K562 (cell line): Measurements from ENCODE around the gene ACKR3. TPM values are rescaled to one million over a fixed set of nuclear protein-coding genes. Genes with fewer than 3 reads are reported as not detected.

Source experiments
- ATAC-seq: fragments of 200-7000 bp; cut with Tn5 transposase; 3 replicates; pipeline ENCODE4 v1.9.1; 2020; ENCODE audit warnings: moderate library complexity
- BruUV-seq: library from RNA; stranded (reverse); fragments of 400-500 nt; replicated peaks from 2 replicates; lab custom pipeline; 2021; lab: Mats Ljungman, UMichigan
- CTCF ChIA-PET: fragments of 300-600 bp; formaldehyde crosslinking; extraction: SDS; loops from one replicate; lab custom pipeline; 2021; ENCODE audit warnings: low intra/inter-chr PET ratio; lab: Yijun Ruan, JAX
- POLR2A ChIA-PET: fragments of 300-600, 350-650 bp; sonication (Branson Sonifier 250); formaldehyde crosslinking; extraction: SDS; loops from one replicate; lab custom pipeline; 2021; ENCODE audit warnings: antibody characterized with exemption, inconsistent platforms; lab: Yijun Ruan, JAX
- DNase-seq, 4 experiments: peaks; one replicate each; pipeline versions ENCODE4 v3.0.0 to v3.0.0-alpha.2; 2011 to 2018; ENCODE audit warnings: low spot score in 3 of 4, mixed read lengths in 3 of 4; ENCODE audit errors: extremely low read depth in 1 of 4
- FAIRE-seq: peaks from 2 replicates; lab custom pipeline; 2011; peaks lifted over from hg19 to GRCh38; lab: Jason Lieb, UNC
- H2AFZ ChIP-seq: 2 replicates; pipeline ENCODE4 v1.6.0; 2011; ENCODE audit warnings: low read depth, low read length, control low read depth, inconsistent platforms
- H3K27ac ChIP-seq: fragments of 200-600 bp; 3 replicates; pipeline ENCODE4 v1.8.0; 2011; ENCODE audit warnings: low read depth, mild to moderate bottlenecking, control low read depth, inconsistent platforms, low read length, moderate library complexity, mixed read lengths; ENCODE audit errors: extremely low read depth
- H3K27me3 ChIP-seq, 2 experiments: fragments of 300-600 bp in 1 of 2; 2 replicates in 1 of 2; 3 replicates in 1 of 2; pipeline versions ENCODE4 v1.6.0 to v1.8.0; 2011; ENCODE audit warnings: inconsistent platforms in 2 of 2, low read length in 2 of 2, mild to moderate bottlenecking in 1 of 2, mixed read lengths in 1 of 2, moderate library complexity in 1 of 2; ENCODE audit not compliant: control insufficient read depth in 2 of 2, insufficient read depth in 2 of 2
- H3K36me3 ChIP-seq: fragments of 300-600 bp; 3 replicates; pipeline ENCODE4 v1.8.0; 2011; ENCODE audit warnings: mild to moderate bottlenecking, low read length, inconsistent platforms; ENCODE audit not compliant: control insufficient read depth, insufficient read depth
- H3K4me1 ChIP-seq, 2 experiments: fragments of 200-600 bp in 1 of 2; replicated peaks in 1 of 2; 2 replicates in 1 of 2; 3 replicates in 1 of 2; pipeline versions ENCODE4 v1.5.1 to v1.8.0; 2011; ENCODE audit warnings: inconsistent platforms in 2 of 2, low read length in 2 of 2, mild to moderate bottlenecking in 1 of 2, mixed read lengths in 1 of 2, moderate library complexity in 1 of 2; ENCODE audit not compliant: control insufficient read depth in 2 of 2, insufficient read depth in 2 of 2
- H3K4me2 ChIP-seq: 2 replicates; pipeline ENCODE4 v1.6.1; 2011; ENCODE audit warnings: low read length, control low read depth, inconsistent platforms, mixed read lengths; ENCODE audit not compliant: insufficient read depth
- H3K4me3 ChIP-seq: fragments of 200-600 bp; sonication (generic), shearing (Covaris generic); 2 replicates; pipeline ENCODE4 v1.5.1; 2016; ENCODE audit warnings: control low read depth, inconsistent platforms
- H3K79me2 ChIP-seq: fragments of 200-600 bp; 3 replicates; pipeline ENCODE4 v1.8.0; 2011; ENCODE audit warnings: low read length, inconsistent platforms; ENCODE audit not compliant: control insufficient read depth, insufficient read depth
- H3K9ac ChIP-seq, 2 experiments: 2 replicates each; pipeline versions ENCODE4 v1.6.0 to v1.6.1; 2011; ENCODE audit warnings: low read depth in 2 of 2, low read length in 2 of 2, control low read depth in 1 of 2, inconsistent platforms in 1 of 2, mild to moderate bottlenecking in 1 of 2, mixed read lengths in 1 of 2; ENCODE audit not compliant: insufficient read depth in 1 of 2
- H3K9me1 ChIP-seq: one replicate; pipeline ENCODE4 v1.6.0; 2011; ENCODE audit warnings: inconsistent platforms, mild to moderate bottlenecking, low read length, moderate library complexity; ENCODE audit not compliant: control insufficient read depth, insufficient read depth
- H3K9me3 ChIP-seq: replicated peaks from 2 replicates; pipeline ENCODE4 v1.5.1; 2011; ENCODE audit warnings: low read depth, low read length, inconsistent platforms; ENCODE audit not compliant: control insufficient read depth, insufficient read depth
- H4K20me1 ChIP-seq: replicated peaks from 2 replicates; pipeline ENCODE4 v1.6.1; 2011; ENCODE audit warnings: low read length, inconsistent platforms, mixed read lengths; ENCODE audit not compliant: control insufficient read depth, insufficient read depth
- WGBS: fragments of 100-300 bp; shearing (Covaris generic); methylation state at CpG from one replicate; pipeline ENCODE4 v1.1.6; 2016; ENCODE audit warnings: low coverage, mixed read lengths; ENCODE audit not compliant: insufficient coverage; ENCODE audit errors: missing lambda C conversion rate; 5-methylcytosine and 5-hydroxymethylcytosine counted together
- in situ Hi-C: fragments of 300-500 bp; cut with MboI; formaldehyde crosslinking; loops from 4 replicates; pipeline ENCODE4 v1.15.0; 2018; ENCODE audit warnings: inconsistent platforms, mixed read lengths
- intact Hi-C: fragments of 100-400 bp; cut with micrococcal nuclease; formaldehyde crosslinking; loops from 2 replicates; pipeline ENCODE4 v1.14.2; 2022
- polyA plus RNA-seq, 8 experiments: library from polyadenylated mRNA; depleted of rRNA in 4 of 8; stranded (reverse) in 5 of 8; unstranded in 3 of 8; fragments of >200 nt; fragmentation: Nextera tagmentation in 2 of 8; fragmentation: Illumina TruSeq in 1 of 8; extraction: Ambion mirVana in 2 of 8; extraction: Trizol in 1 of 8; gene quantifications; 2 replicates each; pipeline versions ENCODE4 v1.2.1 to v1.2.3, GENCODE V29; 2011 to 2014; ENCODE audit warnings: inconsistent platforms in 1 of 8, missing spikeins in 1 of 8
- total RNA-seq, 7 experiments: library from RNA; depleted of rRNA in 6 of 7; stranded (reverse); fragments of >200 nt in 6 of 7; fragmentation: Illumina TruSeq in 2 of 7; extraction: Trizol in 2 of 7; gene quantifications; 2 replicates each; pipeline versions ENCODE4 v1.2.1 to v1.2.3, GENCODE V29; 2011 to 2021; ENCODE audit warnings: low replicate concordance in 1 of 7
- TF ChIP-seq, protein P1 (sequence below): fragments of 450-650 bp; IDR thresholded peaks from 2 replicates; pipeline ENCODE4 v1.6.1; 2017; ENCODE audit warnings: antibody characterized with exemption

ACKR3 gene
- total and polyA plus RNA-seq, 9 of the 15 experiments (the other 6 are each of a cell fraction or from before 2014, with no cell fraction given) = 0.07 TPM; not detected in 8

DNA sequence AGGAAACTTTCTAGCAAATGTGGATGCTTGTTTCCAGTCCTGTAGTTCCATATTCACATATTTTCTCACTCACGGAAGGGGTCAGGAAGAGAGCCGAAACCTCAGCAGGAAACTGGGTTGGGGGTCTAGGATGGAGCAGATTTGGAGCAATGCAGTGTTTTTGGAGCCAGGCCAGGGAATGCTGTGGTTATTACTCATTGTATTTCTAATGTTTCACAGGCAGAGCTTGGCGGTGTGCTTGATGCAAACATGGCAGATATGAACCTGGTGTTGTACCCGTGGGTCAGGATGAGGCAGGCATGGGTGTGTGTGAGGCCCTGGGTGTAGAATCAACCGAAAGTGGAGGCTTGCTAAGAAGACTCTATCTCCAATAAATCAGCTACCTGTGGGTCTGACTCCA, 34.6 kb upstream of the ACKR3 start:
- no peaks in the 10 kb centered on the region for H3K79me2 ChIP-seq
- H2AFZ ChIP-seq = no peak overlapping the region

More for the DNA sequence above, 34.6 kb upstream of the ACKR3 start:
- H3K27me3 ChIP-seq = peaks cover 0 to 16% of the 10 kb centered on the region in 2 experiments; a peak in 2 of 5 replicates
- DNase-seq = no peak
- intact Hi-C loops (no loop called here), in situ Hi-C loops (no loop called here)
- FAIRE-seq = no peak
- H3K4me2 ChIP-seq = no peak overlapping the region
- no peak overlapping the region for H3K9ac ChIP-seq
- H3K4me3 ChIP-seq = no peak overlapping the region
- no peak for ATAC-seq
- 0% methylated on average over 4 of the region's 5 CpGs for WGBS
- no TSS peak for BruUV-seq
- H3K27ac ChIP-seq = no peak overlapping the region
- no peaks in the 10 kb centered on the region for H3K9me3 ChIP-seq
- no peaks in the 10 kb centered on the region for H4K20me1 ChIP-seq
- no peaks in the 10 kb centered on the region for H3K36me3 ChIP-seq
- POLR2A ChIA-PET = no interaction called here
- TF ChIP-seq, protein P1, sequence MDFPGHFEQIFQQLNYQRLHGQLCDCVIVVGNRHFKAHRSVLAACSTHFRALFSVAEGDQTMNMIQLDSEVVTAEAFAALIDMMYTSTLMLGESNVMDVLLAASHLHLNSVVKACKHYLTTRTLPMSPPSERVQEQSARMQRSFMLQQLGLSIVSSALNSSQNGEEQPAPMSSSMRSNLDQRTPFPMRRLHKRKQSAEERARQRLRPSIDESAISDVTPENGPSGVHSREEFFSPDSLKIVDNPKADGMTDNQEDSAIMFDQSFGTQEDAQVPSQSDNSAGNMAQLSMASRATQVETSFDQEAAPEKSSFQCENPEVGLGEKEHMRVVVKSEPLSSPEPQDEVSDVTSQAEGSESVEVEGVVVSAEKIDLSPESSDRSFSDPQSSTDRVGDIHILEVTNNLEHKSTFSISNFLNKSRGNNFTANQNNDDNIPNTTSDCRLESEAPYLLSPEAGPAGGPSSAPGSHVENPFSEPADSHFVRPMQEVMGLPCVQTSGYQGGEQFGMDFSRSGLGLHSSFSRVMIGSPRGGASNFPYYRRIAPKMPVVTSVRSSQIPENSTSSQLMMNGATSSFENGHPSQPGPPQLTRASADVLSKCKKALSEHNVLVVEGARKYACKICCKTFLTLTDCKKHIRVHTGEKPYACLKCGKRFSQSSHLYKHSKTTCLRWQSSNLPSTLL = no peak
- TF ChIP-seq, all 486 proteins: peak for 0
- no peaks in the 10 kb centered on the region for H3K9me1 ChIP-seq
- no peaks in the 10 kb centered on the region for H3K4me1 ChIP-seq
- CTCF ChIA-PET = no interaction called here
